SKM-1 (cell line): ENCODE data around the gene UQCR10.
A peak's percentile ranks its signal among the peaks of the same experiment; 100 is the strongest.
"Not testable (repeated sequence)": the region's sequence is repeated elsewhere in the genome, so short reads cannot be mapped to it uniquely, and the experiment has no call there.

Experiments used
- DNase-seq: peaks from one replicate; lab custom pipeline; 2025; ENCODE audit not compliant: unreplicated experiment; lab: John Stamatoyannopoulos, UW

The UQCR10 gene

GRCh38 chr22:29737251-29738117 lies 29.7 kb upstream of the UQCR10 start:
- DNase-seq = no peak

- no peak for DNase-seq
Measured at GRCh38 chr22:29738118-29738815, 28.9 kb upstream of the UQCR10 start.

- DNase-seq = no peak
Measured at GRCh38 chr22:29739346-29739875, 27.8 kb upstream of the UQCR10 start.

- DNase-seq = no peak
Measured at GRCh38 chr22:29740216-29740615, 27.0 kb upstream of the UQCR10 start.

GRCh38 chr22:29741926-29742325 lies 25.2 kb upstream of the UQCR10 start:
- DNase-seq = no peak

GRCh38 chr22:29742326-29742725 lies 24.8 kb upstream of the UQCR10 start:
- DNase-seq = no peak

- no peak for DNase-seq
Measured at GRCh38 chr22:29744902-29745301, 22.3 kb upstream of the UQCR10 start.

- no peak for DNase-seq
Measured at GRCh38 chr22:29747832-29748231, 19.3 kb upstream of the UQCR10 start.

GRCh38 chr22:29748248-29748893 lies 18.8 kb upstream of the UQCR10 start:
- DNase-seq = no peak

GRCh38 chr22:29750029-29750428 lies 17.1 kb upstream of the UQCR10 start:
- no peak for DNase-seq

- DNase-seq = peak; percentile 88
Measured at GRCh38 chr22:29750559-29751538, 16.3 kb upstream of the UQCR10 start.

GRCh38 chr22:29751669-29752068 lies 15.5 kb upstream of the UQCR10 start:
- no peak for DNase-seq

- DNase-seq = no peak
Measured at GRCh38 chr22:29753808-29754657, 13.1 kb upstream of the UQCR10 start.

GRCh38 chr22:29754658-29755395 lies 12.3 kb upstream of the UQCR10 start:
- not testable (repeated sequence) for DNase-seq

GRCh38 chr22:29755889-29756288 lies 11.3 kb upstream of the UQCR10 start:
- no peak for DNase-seq

- no peak for DNase-seq
Measured at GRCh38 chr22:29756341-29756740, 10.8 kb upstream of the UQCR10 start.

GRCh38 chr22:29757096-29757495 lies 10.1 kb upstream of the UQCR10 start:
- no peak for DNase-seq

GRCh38 chr22:29758068-29758622 lies 9.0 kb upstream of the UQCR10 start:
- DNase-seq = no peak
